Measurements from ENCODE around the gene KRAS. TPM values are rescaled to one million over a fixed set of nuclear protein-coding genes. Genes with fewer than 3 reads are reported as not detected.
A peak's percentile ranks its signal among the peaks of the same experiment; 100 is the strongest.

The KRAS gene
- total RNA-seq, 1 donor from 2014 or later: 9.6 TPM

- intact Hi-C loops (cut with DNase I): no loop called here
- H3K4me3 ChIP-seq: no peak overlapping the region
- TF ChIP-seq CTCF (IDR thresholded peaks at IDR 0.05): no peak
- no peak for TF ChIP-seq POLR2A (IDR thresholded peaks at IDR 0.05)
- no peak for TF ChIP-seq POLR2AphosphoS5 (IDR thresholded peaks at IDR 0.05; ENCODE audit: insufficient read depth in 1 of 2, low read depth in 1 of 2)
Observed at GRCh38 chr12:25200703-25201102, 50.0 kb downstream of the KRAS start.

GRCh38 chr12:25197608-25198007 lies 53.1 kb downstream of the KRAS start:
- DNase-seq (ENCODE audit: extremely low spot score in 2 of 2): no peak
- Histone ChIP-seq H3K27ac (no peak overlapping the region), H3K4me1 (peaks cover 19% of the 10 kb centered on the region), H3K4me3 (no peak overlapping the region), H3K27me3 (no peaks in the 10 kb centered on the region), H3K36me3 (peaks cover 0 to 6% of the 10 kb centered on the region in 2 donors), H3K9me3 (no peaks in the 10 kb centered on the region)
- intact Hi-C loops (cut with DNase I): no loop called here
- TF ChIP-seq POLR2A (IDR thresholded peaks at IDR 0.05): no peak
- TF ChIP-seq POLR2AphosphoS5 (IDR thresholded peaks at IDR 0.05; ENCODE audit: insufficient read depth in 1 of 2, low read depth in 1 of 2): no peak
- no peak for TF ChIP-seq CTCF (IDR thresholded peaks at IDR 0.05)

More at GRCh38 chr12:25200703-25201102, 50.0 kb downstream of the KRAS start:
- peaks cover 12% of the 10 kb centered on the region for H3K4me1 ChIP-seq
- H3K27ac ChIP-seq: no peak overlapping the region
- peaks cover 0 to 6% of the 10 kb centered on the region in 2 donors for H3K36me3 ChIP-seq
- H3K9me3 ChIP-seq: no peaks in the 10 kb centered on the region
- no peaks in the 10 kb centered on the region for H3K27me3 ChIP-seq
- no peak for DNase-seq (ENCODE audit: extremely low spot score in 2 of 2)

- Histone ChIP-seq H3K4me1 (peaks cover 19% of the 10 kb centered on the region), H3K36me3 (peaks cover 0 to 6% of the 10 kb centered on the region in 2 donors), H3K27ac (peak within 1 kb of the TSS; percentile 91), H3K4me3 (peak within 1 kb of the TSS; percentile 67 to 79), H3K27me3 (no peaks in the 10 kb centered on the region), H3K9me3 (no peaks in the 10 kb centered on the region)
- TF ChIP-seq CTCF (IDR thresholded peaks at IDR 0.05) (peak in 1 of 3 experiments; percentile 21), POLR2AphosphoS5 (IDR thresholded peaks at IDR 0.05; ENCODE audit: insufficient read depth in 1 of 2, low read depth in 1 of 2) (peak; percentile 81 to 89), POLR2A (IDR thresholded peaks at IDR 0.05) (peak in 1 of 2 donors; percentile 64)
- peak in 1 of 2 donors; percentile 93 for DNase-seq (ENCODE audit: extremely low spot score in 2 of 2)
- intact Hi-C loops (cut with DNase I): no loop called here
Observed at GRCh38 chr12:25195056-25195971, 55.4 kb downstream of the KRAS start, which contains the start of the genes DNAI7 and ETFRF1. Gene DNAI7 (minus strand): TSS chr12:25195160. CDS start chr12:25195078, 82 bp downstream. Gene ETFRF1 (plus strand): TSS chr12:25195237. CDS start chr12:25203957, 8,720 bp downstream.

GRCh38 chr12:25194722-25195055 lies 56.0 kb downstream of the KRAS start:
- intact Hi-C loops (cut with DNase I): no loop called here
- Histone ChIP-seq H3K4me3 (peak overlapping the region; percentile 67 to 79), H3K4me1 (peaks cover 19% of the 10 kb centered on the region), H3K27ac (peak overlapping the region; percentile 91), H3K27me3 (no peaks in the 10 kb centered on the region), H3K9me3 (no peaks in the 10 kb centered on the region), H3K36me3 (peaks cover 0 to 6% of the 10 kb centered on the region in 2 donors)
- TF ChIP-seq POLR2A (IDR thresholded peaks at IDR 0.05) (no peak), CTCF (IDR thresholded peaks at IDR 0.05) (no peak), POLR2AphosphoS5 (IDR thresholded peaks at IDR 0.05; ENCODE audit: insufficient read depth in 1 of 2, low read depth in 1 of 2) (no peak)
- DNase-seq (ENCODE audit: extremely low spot score in 2 of 2): no peak

GRCh38 chr12:25194214-25194613 lies 56.5 kb downstream of the KRAS start:
- Histone ChIP-seq H3K4me3 (peak overlapping the region in 1 of 2 donors; percentile 67), H3K4me1 (peaks cover 19% of the 10 kb centered on the region), H3K27me3 (no peaks in the 10 kb centered on the region), H3K27ac (no peak overlapping the region), H3K9me3 (no peaks in the 10 kb centered on the region), H3K36me3 (peaks cover 0 to 6% of the 10 kb centered on the region in 2 donors)
- intact Hi-C loops (cut with DNase I): no loop called here
- TF ChIP-seq POLR2AphosphoS5 (IDR thresholded peaks at IDR 0.05; ENCODE audit: insufficient read depth in 1 of 2, low read depth in 1 of 2): no peak
- no peak for TF ChIP-seq POLR2A (IDR thresholded peaks at IDR 0.05)
- TF ChIP-seq CTCF (IDR thresholded peaks at IDR 0.05): no peak
- DNase-seq (ENCODE audit: extremely low spot score in 2 of 2): no peak
